Kidney tubule cell (primary cell): ENCODE results near the gene RIGI.
"Not testable (repeated sequence)": the region's sequence is repeated elsewhere in the genome, so short reads cannot be mapped to it uniquely, and the experiment has no call there.

ENCODE experiments used
- DNase-seq: peaks from one replicate; pipeline ENCODE4 v3.0.0-alpha.2; 2018; ENCODE audit warnings: low spot score

RIGI gene

DNA sequence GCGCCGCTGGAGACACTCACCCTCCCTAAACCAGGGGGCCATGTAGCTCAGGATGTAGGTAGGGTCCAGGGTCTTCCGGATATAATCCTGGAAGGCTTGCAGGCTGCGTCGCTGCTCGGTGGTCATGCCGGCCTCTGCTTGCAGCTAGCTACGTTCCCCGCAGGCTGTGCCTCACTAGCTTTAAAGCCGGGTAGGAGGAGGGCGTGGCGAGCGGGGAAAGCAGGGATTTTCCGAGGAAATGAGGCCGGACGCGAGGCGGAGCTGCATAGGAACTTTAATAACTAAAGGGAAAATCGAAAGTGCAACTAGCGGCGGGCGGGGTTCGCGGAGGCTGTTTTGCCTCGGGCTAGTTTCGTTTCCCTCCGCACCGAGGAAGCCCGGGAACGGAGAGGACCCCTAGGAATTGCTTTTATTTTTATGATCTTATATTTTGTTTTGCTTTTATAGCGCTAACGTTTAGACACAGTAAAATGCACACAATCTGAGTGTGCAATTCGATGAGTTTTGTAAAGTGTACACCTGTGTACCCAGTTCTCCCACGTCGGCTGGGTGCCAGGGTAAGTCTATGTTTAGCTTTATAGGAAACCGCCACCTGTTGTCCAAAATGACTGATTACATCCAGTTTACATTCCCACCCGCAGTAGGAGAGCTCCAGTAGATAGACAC lies at the start of gene RIGI:
Gene RIGI (minus strand): TSS at position 156 of the 666 bp plus-strand sequence. CDS start 30 bp downstream, at position 126.
- DNase-seq = peak; percentile 96

DNA sequence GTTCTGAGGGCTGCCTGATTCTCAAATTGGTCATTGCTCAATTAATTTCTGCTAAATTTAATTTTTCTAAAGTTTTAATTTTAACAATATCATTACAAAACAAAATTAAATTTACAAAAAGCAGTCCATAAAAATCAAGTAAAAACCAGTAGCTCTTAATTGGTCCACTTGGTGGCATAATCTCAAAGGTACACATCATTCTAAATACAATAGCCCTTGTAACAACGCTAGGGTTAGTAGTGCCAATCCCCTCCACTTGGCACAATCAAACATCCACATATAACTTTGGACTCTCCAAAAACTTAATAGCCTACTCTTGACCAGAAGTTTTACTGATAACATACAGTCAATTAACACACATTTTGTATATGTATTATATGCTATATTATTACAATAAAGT lies 48.9 kb upstream of the RIGI start:
- no peak for DNase-seq

DNA sequence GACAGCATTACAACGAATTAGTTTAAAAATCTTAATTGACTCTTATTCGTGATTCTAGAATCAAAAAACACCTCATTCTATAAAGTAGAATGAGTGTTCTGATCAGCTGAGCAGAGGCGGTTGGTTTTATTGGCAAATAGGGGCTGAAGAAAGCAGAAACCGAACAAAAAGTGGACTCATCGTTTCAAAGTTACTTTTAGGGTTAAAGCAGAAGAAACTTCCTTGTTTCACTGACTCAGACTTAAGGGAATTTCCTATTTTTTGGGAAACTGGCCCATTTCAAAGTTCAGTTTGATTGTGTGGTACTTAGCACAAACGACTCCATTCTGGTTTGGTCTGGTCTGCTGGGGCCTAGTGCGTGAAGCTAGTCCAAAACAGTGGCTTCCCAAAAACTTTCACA lies 47.8 kb upstream of the RIGI start:
- DNase-seq = no peak

DNA sequence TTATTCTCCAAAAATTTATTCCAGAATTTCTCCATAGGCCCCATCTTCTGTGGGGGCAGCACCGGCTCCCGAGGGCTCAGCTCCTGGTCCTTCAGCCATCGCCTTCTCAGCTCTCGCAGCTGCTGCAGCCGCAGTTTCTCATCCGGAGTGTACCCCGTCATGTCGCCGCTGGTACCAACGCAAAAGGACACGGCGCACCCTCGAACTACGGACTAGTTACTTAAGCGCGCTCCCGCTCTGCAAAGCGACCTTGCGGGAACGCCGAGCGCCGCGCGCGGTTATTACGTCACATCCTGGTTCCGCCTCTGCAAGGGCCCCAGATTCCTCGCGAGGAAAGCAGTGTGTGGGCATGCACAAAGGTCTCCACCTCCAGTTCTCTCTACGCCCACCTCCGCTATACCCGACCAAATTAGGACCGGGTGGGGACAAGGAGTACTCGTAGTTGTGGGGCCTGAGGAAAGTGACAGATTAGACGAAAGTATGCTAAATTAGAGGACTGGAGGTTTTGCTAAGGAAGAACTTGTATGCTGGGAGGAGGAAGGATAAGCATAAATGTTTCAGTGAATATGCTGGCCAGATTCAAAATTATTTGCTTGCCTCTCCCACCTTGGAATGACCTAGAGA lies 47.0 kb upstream of the RIGI start, which contains the start of gene NDUFB6:
Gene NDUFB6 (minus strand): TSS at position 260 of the 624 bp plus-strand sequence. CDS start 99 bp downstream, at position 161.
- DNase-seq = peak; percentile 92

DNA sequence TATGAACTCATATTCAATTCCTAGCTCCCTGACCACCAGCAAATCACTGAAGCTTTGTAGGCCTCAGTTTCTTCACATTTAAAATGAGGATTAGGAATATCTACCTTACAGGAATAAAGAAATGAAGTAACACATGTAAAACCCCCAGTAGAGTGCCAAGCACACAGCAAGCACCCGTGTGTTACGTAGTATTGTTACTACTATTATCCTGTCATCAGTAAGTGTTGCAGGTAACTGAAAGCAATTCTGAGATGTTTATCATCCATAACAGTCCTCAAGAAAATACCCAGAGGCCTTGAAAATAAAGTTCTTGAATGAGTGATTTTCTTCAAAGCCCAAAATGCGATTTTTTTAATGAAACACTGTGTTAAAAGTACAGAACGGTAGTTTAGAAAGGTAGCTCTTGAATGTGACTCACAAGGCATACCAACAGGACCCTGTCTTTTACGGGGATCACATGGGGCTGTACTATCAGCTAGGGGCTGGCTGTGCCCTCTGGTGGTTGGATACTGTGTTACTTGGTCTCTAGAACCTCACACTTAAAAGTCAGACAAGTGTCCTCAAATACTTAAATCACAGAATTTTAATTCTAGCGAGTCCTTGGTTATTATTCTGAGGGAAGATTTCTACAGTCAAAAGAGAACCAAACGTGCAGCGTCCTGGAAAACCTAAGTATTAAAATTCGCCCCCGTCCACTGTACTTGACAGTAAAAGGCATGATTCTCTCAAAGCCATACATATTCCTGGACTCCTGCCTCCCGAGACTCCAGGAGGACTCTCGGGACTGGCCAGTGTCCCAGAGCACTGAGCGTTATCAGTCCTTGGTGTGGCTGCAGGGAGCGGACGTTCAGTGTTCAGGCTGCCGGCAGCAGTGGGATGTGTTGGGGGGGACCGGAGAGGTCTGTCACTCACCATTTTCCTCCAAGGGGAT lies 46.2 kb upstream of the RIGI start:
- DNase-seq = peak; percentile 81

DNA sequence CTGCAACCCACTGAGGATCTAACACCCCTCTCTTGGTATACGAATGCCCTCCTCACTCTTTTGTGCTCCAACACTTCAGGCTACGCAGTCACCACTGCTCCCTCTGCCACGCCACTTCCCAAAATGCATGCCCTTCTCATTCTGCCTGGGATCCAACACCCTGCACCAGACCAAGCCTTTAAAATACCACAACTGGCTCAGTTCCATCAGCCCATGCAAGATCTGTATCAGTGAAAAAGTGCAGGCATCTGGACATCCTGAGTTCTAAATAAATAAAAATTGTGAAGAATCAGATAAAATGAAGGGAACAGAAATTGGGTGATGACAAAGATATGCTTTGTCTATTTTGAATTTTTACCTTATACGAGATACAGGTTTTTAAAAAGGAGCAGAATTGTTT lies 44.3 kb upstream of the RIGI start:
- DNase-seq = no peak

DNA sequence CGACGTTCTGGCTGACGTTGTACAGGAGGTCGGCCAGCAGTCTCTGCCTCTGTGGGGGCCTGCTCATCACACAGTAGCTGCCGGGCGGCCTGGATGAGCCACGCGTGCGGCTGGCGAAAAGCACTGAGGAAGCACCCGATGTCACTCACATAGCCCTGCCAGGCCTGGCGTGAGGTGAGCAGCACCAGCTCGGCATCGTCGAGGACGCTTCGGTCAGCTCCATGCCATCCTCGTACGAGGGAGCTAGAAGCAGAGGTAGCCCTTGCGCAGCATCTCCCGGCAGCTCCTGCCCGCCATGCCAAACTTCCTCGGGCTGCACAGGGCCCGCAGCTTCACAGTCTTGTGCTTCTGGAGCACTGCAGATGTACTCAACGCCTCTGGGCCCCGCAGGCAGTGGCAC lies 40.8 kb upstream of the RIGI start:
- no peak for DNase-seq

DNA sequence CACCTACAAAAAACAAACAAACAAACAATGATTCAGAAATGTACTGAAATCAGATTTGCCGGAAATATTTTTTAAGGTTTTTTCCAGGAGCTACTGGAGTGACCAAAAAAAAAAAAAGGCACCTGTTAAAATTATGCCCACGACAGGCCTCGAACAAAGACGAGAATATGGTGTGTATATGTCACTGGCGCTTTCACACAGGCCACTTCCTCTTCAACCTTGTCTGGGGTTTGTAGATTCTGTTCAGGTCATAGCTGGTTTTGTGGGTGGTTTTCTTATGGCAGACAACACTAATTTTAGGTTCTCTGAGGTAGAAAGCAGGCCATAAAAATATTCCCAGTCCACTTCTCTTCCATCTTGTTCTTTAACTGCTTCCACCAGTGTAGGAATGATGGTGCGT lies 40.0 kb upstream of the RIGI start:
- no peak for DNase-seq

DNA sequence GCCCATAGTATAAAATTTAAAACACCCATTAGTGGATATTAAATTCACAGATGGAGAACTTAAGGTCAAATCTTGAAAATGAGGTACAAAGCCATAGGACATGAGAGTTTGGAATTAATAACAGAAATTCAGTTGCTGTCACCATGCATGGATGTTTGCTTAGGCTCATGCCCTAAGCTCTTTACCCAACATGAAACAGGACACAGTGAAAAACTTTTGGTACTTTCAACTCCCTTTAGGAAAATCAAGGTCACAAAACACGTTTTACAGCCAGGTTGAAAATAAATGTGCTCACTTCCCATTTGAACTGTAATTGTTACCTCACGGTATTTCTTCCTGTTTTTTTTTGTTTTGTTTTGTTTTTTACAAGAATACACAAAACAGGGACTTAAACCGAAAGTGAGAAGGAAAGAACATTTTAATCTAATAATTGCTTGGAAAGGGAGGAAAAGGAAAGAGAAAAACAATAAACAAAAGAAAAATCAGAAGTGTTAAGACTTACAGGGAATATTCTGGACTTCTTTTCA lies 32.5 kb upstream of the RIGI start:
- DNase-seq = no peak

DNA sequence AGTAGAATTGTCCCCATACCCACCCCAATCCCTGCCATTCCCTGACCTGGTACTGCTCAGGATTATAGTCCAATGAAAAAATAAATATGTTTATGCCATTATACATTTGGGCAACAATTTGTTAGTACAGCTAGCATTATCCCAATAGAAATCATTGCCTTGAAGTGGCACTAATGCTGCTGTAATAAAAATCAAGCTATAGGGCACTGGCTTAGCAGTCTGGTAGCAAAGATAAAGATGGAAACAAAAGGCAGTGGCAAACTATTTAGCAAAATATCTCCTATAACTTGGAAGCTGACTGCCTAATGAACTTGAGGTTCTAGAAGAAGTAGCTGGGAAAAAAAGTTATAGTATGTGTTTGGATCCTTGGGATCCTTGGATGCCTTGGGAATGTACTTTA lies 28.6 kb upstream of the RIGI start:
- no peak for DNase-seq

DNA sequence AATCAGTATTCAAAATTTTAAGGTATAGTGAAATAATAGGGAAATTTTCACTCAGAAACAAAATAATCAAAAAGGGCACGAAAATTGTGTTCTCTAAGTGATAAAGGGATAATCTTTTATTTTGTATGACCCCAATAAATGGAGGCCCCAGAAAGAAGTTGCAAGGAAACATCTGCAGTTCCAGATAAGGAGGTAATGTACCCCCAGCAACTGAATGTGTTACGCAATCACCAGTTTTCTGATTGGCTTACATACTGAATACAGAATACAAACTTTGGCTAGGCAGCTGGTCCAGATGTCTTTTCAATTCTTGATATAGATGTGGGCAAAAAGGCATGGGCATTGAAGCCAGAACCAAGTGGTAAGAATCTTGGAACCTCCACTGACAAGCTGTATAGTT lies 28.1 kb upstream of the RIGI start:
- DNase-seq = no peak

DNA sequence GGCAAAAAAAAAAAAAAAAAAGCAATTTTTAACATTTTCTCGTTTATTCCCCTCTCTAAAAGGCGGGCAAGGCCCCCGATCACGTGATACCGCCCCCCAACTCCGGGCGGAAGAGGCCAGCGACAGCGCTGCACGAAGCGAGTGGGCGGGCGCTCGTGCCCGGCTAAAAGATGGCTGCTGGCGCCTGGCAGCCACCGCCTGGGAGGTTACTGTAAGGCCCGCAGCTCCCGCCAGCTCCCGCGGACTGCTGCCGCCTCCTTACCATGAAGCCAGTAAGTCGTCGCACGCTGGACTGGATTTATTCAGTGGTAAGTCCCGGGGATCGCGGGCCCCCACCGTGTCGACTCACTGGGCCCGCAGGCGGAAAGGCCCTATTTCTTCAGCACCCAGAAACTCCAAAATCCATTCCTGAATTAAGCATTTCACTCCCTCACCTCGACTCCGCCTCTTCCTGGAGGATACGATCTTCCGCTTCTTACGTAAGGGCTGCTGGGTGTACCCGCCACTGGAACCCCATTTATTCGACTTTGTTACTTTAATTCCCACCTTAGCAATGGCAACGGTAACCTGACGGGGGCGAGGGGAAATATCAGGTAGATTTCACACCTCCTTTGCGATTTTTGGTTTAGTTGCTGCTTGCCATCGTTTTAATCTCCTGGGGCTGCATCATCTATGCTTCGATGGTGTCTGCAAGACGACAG lies 26.3 kb upstream of the RIGI start, which contains the start of the genes SMIM27 and TOPORS:
Gene SMIM27 (plus strand): TSS at position 156 of the 701 bp plus-strand sequence. CDS start 108 bp downstream, at position 264.
Gene TOPORS (minus strand): TSS at position 415 of the 701 bp plus-strand sequence. CDS start 150 bp downstream, at position 265.
- peak; percentile 91 for DNase-seq

DNA sequence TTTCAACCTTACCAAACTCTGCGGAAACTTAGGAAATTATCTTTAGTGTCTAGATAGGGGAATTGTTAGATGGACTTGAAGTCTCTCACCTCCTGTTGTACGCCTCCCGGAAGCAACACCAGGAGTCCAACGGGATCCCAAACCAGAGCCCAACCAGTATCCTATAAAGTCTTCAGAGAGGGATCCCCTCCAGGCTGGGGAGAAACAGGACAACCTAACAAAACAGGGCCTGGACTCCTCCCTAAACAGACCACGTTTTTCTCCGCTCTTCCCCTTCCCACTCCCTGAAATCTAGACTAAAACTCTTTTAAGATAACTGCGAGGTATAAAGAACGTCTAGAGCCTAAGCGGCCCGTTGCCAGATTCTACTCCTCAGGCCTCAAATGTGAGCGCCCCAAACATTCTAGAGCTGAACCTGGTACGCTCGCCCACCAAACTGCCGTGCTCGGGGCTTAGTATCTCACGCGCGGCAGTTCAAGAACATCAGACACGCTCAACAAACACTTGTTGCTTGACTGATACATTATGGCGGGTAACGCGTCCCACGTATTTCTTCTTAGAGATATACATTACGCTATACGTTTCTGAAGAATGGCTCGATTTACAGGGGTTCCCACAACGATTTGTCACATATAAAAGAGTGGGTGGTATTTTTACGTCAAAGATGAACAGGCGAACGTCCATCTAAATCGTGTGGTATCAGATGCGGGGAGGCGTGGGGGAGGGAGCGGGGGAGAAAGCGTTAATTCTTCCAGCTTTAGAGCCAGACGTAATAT lies 25.5 kb upstream of the RIGI start:
- peak; percentile 56 for DNase-seq

DNA sequence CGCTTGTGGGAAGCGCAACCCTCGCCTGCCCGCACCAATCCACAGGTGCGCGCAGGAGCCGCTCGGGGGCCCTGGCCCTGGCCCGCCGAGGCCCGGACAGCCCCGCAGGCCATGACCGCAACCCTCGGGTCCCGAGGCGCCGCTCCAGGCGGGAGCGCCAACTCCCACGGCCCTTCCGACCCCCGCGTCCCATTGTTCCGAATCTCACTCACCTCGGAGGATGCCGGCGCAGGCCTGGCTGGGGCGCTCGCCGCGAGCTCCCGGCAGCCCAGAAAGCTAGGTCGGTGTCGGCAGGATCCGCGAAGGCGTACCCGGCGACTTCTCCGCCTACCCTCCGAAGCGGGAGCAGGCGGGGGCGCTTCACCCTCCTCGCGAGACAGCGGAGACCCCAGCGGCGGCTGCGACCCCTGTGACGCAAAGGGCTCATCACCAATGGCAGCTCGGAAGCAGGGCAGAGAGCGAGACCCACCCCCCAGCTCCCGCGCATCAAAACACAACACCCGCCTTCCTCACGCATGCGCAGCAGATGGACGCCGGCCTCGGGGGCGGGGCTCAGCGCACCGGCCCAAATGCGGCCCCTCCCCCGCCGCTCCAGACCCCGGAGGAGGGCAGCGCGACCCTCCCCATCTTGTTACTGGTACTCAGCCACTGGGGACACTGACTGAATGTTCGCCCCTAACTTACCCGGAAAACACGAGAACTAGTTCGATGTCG lies 24.7 kb upstream of the RIGI start:
- DNase-seq = peak; percentile 90

DNA sequence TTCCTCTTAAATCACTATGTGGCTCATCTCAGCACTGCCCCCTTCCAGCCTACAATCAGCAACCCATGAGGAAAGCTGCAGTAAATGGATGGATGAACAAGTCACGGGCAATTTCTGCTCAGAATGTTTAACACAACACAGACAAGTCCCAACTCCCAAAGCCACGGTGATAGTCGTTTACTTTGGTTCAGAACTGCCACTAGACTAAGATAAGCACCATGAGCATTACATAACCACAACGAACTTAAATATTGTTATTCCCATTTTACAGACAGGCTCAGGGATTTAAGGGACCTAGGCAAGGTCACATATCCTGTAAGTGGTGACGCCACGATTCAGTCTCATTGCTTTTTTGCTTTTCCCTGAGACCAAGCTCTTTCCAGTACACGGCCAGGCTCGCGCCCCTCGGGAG lies 24.2 kb upstream of the RIGI start:
- peak; percentile 56 for DNase-seq

DNA sequence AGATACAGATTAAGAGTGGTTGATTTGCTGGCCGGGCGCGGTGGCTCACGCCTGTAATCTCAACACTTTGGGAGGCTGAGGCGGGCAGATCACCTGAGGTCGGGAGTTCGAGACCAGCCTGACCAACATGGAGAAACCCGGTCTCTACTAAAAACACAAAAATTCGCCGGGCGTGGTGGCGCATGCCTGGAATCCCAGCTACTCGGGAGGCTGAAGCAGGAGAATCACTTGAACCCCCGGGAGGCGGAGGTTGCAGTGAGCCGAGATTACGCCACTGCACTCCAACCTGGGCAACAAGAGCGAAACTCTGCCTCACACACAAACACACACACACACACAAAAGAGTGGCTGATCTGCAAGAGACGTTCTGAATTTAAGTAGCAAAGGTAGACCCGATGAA lies 22.2 kb upstream of the RIGI start:
- not testable (repeated sequence) for DNase-seq

DNA sequence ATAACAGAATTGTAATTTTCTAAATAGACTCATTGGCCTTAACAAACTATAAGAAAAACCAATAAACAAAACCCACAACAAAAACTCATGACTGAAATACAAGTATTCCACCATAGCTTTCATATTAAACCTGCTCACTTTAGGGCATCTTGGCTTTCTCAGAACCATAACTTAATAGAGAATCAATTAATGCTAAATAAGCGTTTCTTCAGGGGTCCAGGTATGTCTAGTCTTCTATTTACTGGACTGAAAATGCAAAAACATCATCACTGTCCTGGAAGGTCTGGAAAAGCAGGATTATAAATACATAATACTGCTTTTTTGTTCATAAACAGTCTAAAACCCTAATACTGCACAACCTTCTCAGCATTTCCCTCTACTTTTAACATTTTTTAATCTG lies 19.9 kb upstream of the RIGI start:
- DNase-seq = no peak

DNA sequence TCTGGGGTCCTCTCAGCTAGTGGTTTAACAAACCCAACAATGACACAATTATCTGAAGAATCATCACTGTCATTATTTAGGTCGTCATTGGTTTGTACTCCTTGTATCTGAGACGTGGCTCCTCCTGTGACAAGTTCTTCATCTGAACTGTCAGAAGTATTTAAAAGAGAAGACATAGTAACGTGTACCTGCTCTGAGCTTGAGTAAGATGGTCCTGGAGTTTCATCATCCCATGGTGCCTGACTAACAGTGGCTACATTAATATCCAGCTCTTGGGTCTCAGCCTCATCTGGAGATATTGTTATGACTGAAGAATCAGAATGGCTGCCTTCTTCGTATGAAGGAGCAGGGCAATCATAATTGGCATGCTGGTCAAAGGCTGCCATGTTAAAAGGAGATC lies 17.1 kb upstream of the RIGI start:
- no peak for DNase-seq

DNA sequence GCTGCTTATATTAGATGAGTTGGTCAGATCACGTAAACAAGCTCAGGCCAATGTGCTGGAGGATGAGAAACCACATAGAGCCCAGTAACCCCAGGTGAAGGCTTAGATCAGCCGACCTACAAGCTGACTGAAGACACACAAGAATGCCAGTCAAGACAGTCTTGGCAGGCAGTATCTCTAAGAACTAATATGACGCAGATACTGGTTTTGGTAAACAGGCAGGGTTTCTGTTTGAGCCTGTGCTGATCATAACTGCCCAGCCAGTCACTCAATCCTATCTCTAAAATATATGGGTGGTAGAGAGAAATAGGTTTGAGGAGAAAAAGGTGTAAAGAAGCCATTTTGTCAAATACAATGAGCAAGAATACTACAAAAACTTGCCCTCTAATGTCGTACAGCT lies 7.8 kb upstream of the RIGI start:
- no peak for DNase-seq

DNA sequence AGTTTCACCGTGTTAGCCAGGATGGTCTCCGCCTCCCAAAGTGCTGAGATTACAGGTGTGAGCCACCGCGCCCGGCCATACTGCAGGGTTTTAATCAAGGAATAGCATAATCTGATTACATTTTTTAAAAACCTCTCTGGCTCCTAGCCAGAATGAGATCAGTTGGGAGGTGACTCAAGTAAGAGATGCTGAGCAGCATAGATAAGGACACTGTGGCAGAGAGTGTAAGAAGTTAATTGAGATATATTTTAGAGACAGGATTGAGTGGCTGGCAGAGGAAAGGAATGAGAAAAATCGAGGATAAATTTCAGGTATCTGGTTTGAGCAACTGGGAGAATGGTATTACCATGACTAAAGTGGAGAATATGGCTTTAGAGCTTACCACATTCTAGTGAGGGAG lies 7.3 kb upstream of the RIGI start:
- DNase-seq = no peak
